Naive thymus-derived CD8-positive, alpha-beta T cell (primary cell): ENCODE results near the gene MED13L. TPM values are rescaled to one million over a fixed set of nuclear protein-coding genes. Genes with fewer than 3 reads are reported as not detected.

Source experiments
- ATAC-seq, 2 donors: fragments of 150-1000 bp; cut with Tn5 transposase in 1 of 2; sonication (Bioruptor Pico), chemical (Tn5 transposase) in 1 of 2; 1 replicate in 1 of 2; 2 replicates in 1 of 2; pipeline ENCODE4 v1.10.0; 2021; ENCODE audit warnings: mild to moderate bottlenecking in 2 of 2, moderate library complexity in 2 of 2
- POLR2A ChIA-PET: fragments of 350-600 bp; sonication (Branson Sonifier 250); formaldehyde crosslinking; loops from one replicate; lab custom pipeline; 2021; ENCODE audit warnings: antibody characterized with exemption; lab: Charles Lee
- DNase-seq, 10 donors: peaks; one replicate each; pipeline versions ENCODE4 v3.0.0 to v3.0.0-alpha.2; 2020 to 2022
- H3K27ac Mint-ChIP-seq, 10 donors: one replicate each; pipeline ENCODE4 v1.8.0; 2020 to 2022; ENCODE audit warnings: mild to moderate bottlenecking in 10 of 10, mixed read lengths in 10 of 10, moderate library complexity in 4 of 10, inconsistent platforms in 1 of 10
- H3K27me3 Mint-ChIP-seq, 5 donors: one replicate each; pipeline ENCODE4 v1.8.0; 2021 to 2022; ENCODE audit warnings: mixed read lengths in 5 of 5
- H3K36me3 Mint-ChIP-seq, 3 donors: one replicate each; pipeline ENCODE4 v1.8.0; 2020 to 2022; ENCODE audit warnings: mixed read lengths in 3 of 3, mild to moderate bottlenecking in 2 of 3, inconsistent platforms in 1 of 3
- H3K4me1 Mint-ChIP-seq, 4 donors: one replicate each; pipeline ENCODE4 v1.8.0; 2021 to 2022; ENCODE audit warnings: mixed read lengths in 4 of 4
- H3K4me3 Mint-ChIP-seq, 10 donors: one replicate each; pipeline ENCODE4 v1.8.0; 2020 to 2022; ENCODE audit warnings: mild to moderate bottlenecking in 10 of 10, mixed read lengths in 10 of 10, moderate library complexity in 6 of 10, inconsistent platforms in 1 of 10
- H3K9me3 Mint-ChIP-seq, 9 donors: one replicate each; pipeline ENCODE4 v1.8.0; 2020 to 2022; ENCODE audit warnings: mixed read lengths in 9 of 9, mild to moderate bottlenecking in 3 of 9, inconsistent platforms in 1 of 9, moderate library complexity in 1 of 9
- microRNA-seq: library from miRNA; unstranded; fragments of <30 nt; microRNA quantifications from one replicate; pipeline ENCODE4 v1.2.0, GENCODE V29; 2022; ENCODE audit warnings: borderline microRNAs expressed
- polyA plus RNA-seq, 3 donors: library from polyadenylated mRNA; unstranded; fragments of 300-500 nt; fragmentation: Illumina TruSeq; gene quantifications; one replicate each; pipeline ENCODE4 v1.2.3, GENCODE V29; 2021
- total RNA-seq, 8 experiments: library from RNA in 2 of 8; stranded (reverse) in 2 of 8; gene quantifications; one replicate each; pipeline ENCODE4 v1.2.3 and lab custom pipeline; 2021 to 2026

MED13L gene
- total and polyA plus RNA-seq, 5 experiments from 2014 or later = 5.1 to 164 (median 6.7) TPM

DNA sequence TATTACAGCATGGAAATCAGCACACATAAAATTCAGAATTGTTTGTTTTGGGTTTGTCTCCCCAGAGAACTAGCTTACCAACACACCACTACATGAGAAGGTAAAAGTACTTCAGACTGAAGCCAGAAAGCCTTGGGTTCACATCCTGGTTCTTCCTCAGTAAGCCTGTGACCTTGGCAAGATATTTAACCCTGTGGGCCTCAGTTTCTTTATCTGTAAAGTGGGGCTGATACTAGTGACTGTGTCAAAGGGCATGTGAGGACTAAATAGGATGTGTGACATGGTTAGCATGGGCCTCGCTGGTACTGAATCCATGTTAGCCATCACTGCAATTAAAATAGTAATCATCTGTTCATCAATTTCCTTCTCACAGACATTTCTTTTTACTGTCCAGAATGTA, 366.1 kb downstream of the MED13L start:
- DNase-seq (no peak), ATAC-seq (no peak)
- POLR2A ChIA-PET = no interaction called here
- H3K27me3 Mint-ChIP-seq = peaks cover 22 to 42% (median 38%) of the 10 kb centered on the region in 5 donors
- H3K36me3 Mint-ChIP-seq = no peaks in the 10 kb centered on the region
- no peak overlapping the region for H3K27ac Mint-ChIP-seq
- H3K9me3 Mint-ChIP-seq = no peaks in the 10 kb centered on the region
- no peak overlapping the region for H3K4me3 Mint-ChIP-seq
- H3K4me1 Mint-ChIP-seq = no peaks in the 10 kb centered on the region

GRCh38 chr12:115910057-115910456, 367.4 kb downstream of the MED13L start:
- no peak for ATAC-seq
- Mint-ChIP-seq H3K4me1 (no peaks in the 10 kb centered on the region), H3K9me3 (no peaks in the 10 kb centered on the region), H3K27ac (no peak overlapping the region), H3K36me3 (no peaks in the 10 kb centered on the region), H3K4me3 (no peak overlapping the region), H3K27me3 (peaks cover 23 to 42% (median 36%) of the 10 kb centered on the region in 5 donors)
- POLR2A ChIA-PET = no interaction called here
- DNase-seq = no peak

Small RNAs within 50 kb of the gene (microRNA-seq; reads per million reads assigned to microRNA genes)
- not detected for gene MIR620
